Neuronal stem cell (in vitro differentiated cells): ENCODE data around the gene ARFRP1.

ENCODE experiments used
- DNase-seq: peaks from one replicate; pipeline ENCODE4 v3.0.0-alpha.2; 2013; ENCODE audit warnings: low spot score
- H2AFZ ChIP-seq: one replicate; pipeline ENCODE4 v1.6.1; 2013; ENCODE audit warnings: mild to moderate bottlenecking, low read length, inconsistent platforms
- H2AK5ac ChIP-seq: 2 replicates; pipeline ENCODE4 v1.6.1; 2013; ENCODE audit warnings: low read depth, mild to moderate bottlenecking, inconsistent platforms, low read length, moderate library complexity, mixed read lengths
- H2BK120ac ChIP-seq: 2 replicates; pipeline ENCODE4 v1.6.1; 2013; ENCODE audit warnings: low read depth, mild to moderate bottlenecking, inconsistent platforms, low read length, moderate library complexity, mixed read lengths
- H2BK12ac ChIP-seq: one replicate; pipeline ENCODE4 v1.6.1; 2013; ENCODE audit warnings: low read length, inconsistent platforms
- H2BK15ac ChIP-seq: 2 replicates; pipeline ENCODE4 v1.6.1; 2013; ENCODE audit warnings: mild to moderate bottlenecking, low read length, inconsistent platforms, mixed read lengths
- H2BK5ac ChIP-seq: one replicate; pipeline ENCODE4 v1.6.1; 2013; ENCODE audit warnings: inconsistent platforms, mild to moderate bottlenecking, low read length, moderate library complexity
- H3K14ac ChIP-seq: one replicate; pipeline ENCODE4 v1.6.1; 2013; ENCODE audit warnings: low read length, inconsistent platforms
- H3K18ac ChIP-seq: 2 replicates; pipeline ENCODE4 v1.6.1; 2013; ENCODE audit warnings: low read length, inconsistent platforms
- H3K23ac ChIP-seq: 2 replicates; pipeline ENCODE4 v1.6.1; 2013; ENCODE audit warnings: low read depth, mild to moderate bottlenecking, mixed read lengths, low read length, inconsistent platforms; ENCODE audit not compliant: poor library complexity
- H3K27ac ChIP-seq: replicated peaks from 3 replicates; pipeline ENCODE4 v1.5.1; 2013; ENCODE audit warnings: low read length, inconsistent platforms
- H3K27me3 ChIP-seq, 3 experiments: 2 replicates each; pipeline ENCODE4 v1.6.1; 2013; ENCODE audit warnings: low read length in 3 of 3, mild to moderate bottlenecking in 2 of 3, inconsistent platforms in 1 of 3, low read depth in 1 of 3, mixed read lengths in 1 of 3, moderate library complexity in 1 of 3; ENCODE audit not compliant: control insufficient read depth in 3 of 3, insufficient read depth in 3 of 3
- H3K36me3 ChIP-seq, 2 donors: replicated peaks in 1 of 2; 2 replicates each; pipeline ENCODE4 v1.6.1; 2013; ENCODE audit warnings: low read length in 2 of 2; ENCODE audit not compliant: control insufficient read depth in 2 of 2, insufficient read depth in 2 of 2
- H3K4ac ChIP-seq: 2 replicates; pipeline ENCODE4 v1.6.1; 2013; ENCODE audit warnings: inconsistent platforms, mild to moderate bottlenecking, low read length, moderate library complexity
- H3K4me1 ChIP-seq, 2 donors: 1 replicate in 1 of 2; 2 replicates in 1 of 2; pipeline ENCODE4 v1.6.1; 2013; ENCODE audit warnings: low read length in 2 of 2, low read depth in 1 of 2; ENCODE audit not compliant: control insufficient read depth in 2 of 2, insufficient read depth in 1 of 2
- H3K4me2 ChIP-seq: one replicate; pipeline ENCODE4 v1.6.1; 2013; ENCODE audit warnings: mild to moderate bottlenecking, low read length, inconsistent platforms; ENCODE audit not compliant: insufficient read depth, poor library complexity, severe bottlenecking
- H3K4me3 ChIP-seq, 2 donors: 2 replicates each; pipeline ENCODE4 v1.5.1; 2013; ENCODE audit warnings: low read length in 2 of 2, mild to moderate bottlenecking in 2 of 2, inconsistent platforms in 1 of 2, moderate library complexity in 1 of 2
- H3K79me1 ChIP-seq: one replicate; pipeline ENCODE4 v1.6.1; 2013; ENCODE audit warnings: low read depth, mild to moderate bottlenecking, inconsistent platforms, low read length, moderate library complexity
- H3K9ac ChIP-seq: one replicate; pipeline ENCODE4 v1.6.1; 2013; ENCODE audit warnings: mild to moderate bottlenecking, low read depth, low read length, inconsistent platforms; ENCODE audit not compliant: poor library complexity
- H3K9me3 ChIP-seq, 2 donors: replicated peaks in 1 of 2; 2 replicates each; pipeline versions ENCODE3 to v1.6.1; 2013; ENCODE audit warnings: low read length in 2 of 2, mild to moderate bottlenecking in 2 of 2, inconsistent platforms in 1 of 2, low read depth in 1 of 2, mixed read lengths in 1 of 2, moderate library complexity in 1 of 2; ENCODE audit not compliant: control insufficient read depth in 2 of 2, insufficient read depth in 1 of 2
- H4K8ac ChIP-seq: one replicate; pipeline ENCODE4 v1.6.1; 2013; ENCODE audit warnings: low read depth, mild to moderate bottlenecking, inconsistent platforms, low read length, moderate library complexity
- H4K91ac ChIP-seq: one replicate; pipeline ENCODE4 v1.6.1; 2013; ENCODE audit warnings: low read length, low read depth, mild to moderate bottlenecking, inconsistent platforms; ENCODE audit not compliant: poor library complexity
- whole genome bisulfite sequencing, 2 donors: extraction: QIAGEN DNeasy Blood & Tissue Kit; methylation state at CpG; one replicate each; pipeline ENCODE4 v1.1.7; 2013; ENCODE audit warnings: missing lambda C conversion rate in 2 of 2, mixed read lengths in 1 of 2; ENCODE audit not compliant: insufficient read length in 2 of 2, insufficient replicate concordance in 1 of 2; ENCODE audit errors: extremely low coverage in 2 of 2; 5-methylcytosine and 5-hydroxymethylcytosine counted together

Gene ARFRP1

GRCh38 chr20:63745961-63746731, 38.4 kb upstream of the ARFRP1 start:
- Histone ChIP-seq H2BK15ac (no peak overlapping the region), H3K4me2 (no peak overlapping the region), H3K9ac (no peak overlapping the region), H3K9me3 (no peaks in the 10 kb centered on the region), H3K4me1 (peaks cover 9 to 12% of the 10 kb centered on the region in 2 donors), H2BK5ac (peak overlapping the region; percentile 13), H3K79me1 (peaks cover 13% of the 10 kb centered on the region), H2AK5ac (peak overlapping the region; percentile 28), H3K36me3 (peaks cover 10 to 69% of the 10 kb centered on the region in 2 donors), H4K8ac (peak overlapping the region; percentile 82), H3K4ac (no peak overlapping the region), H3K18ac (no peak overlapping the region), H3K14ac (no peak overlapping the region), H2BK120ac (no peak overlapping the region), H3K23ac (peak overlapping the region; percentile 85), H3K27me3 (no peaks in the 10 kb centered on the region), H2AFZ (no peak overlapping the region), H4K91ac (no peak overlapping the region), H3K27ac (no peak overlapping the region), H2BK12ac (peak overlapping the region; percentile 22), H3K4me3 (no peak overlapping the region)
- DNase-seq: no peak
- no CpG with 5 or more reads among the region's 26 CpGs for WGBS, 2 donors

GRCh38 chr20:63745424-63745805, 37.6 kb upstream of the ARFRP1 start:
- H2BK15ac ChIP-seq: no peak overlapping the region
- H3K9ac ChIP-seq: peak overlapping the region; percentile 77
- H3K4me1 ChIP-seq: peaks cover 6 to 7% of the 10 kb centered on the region in 2 donors
- H3K9me3 ChIP-seq: no peaks in the 10 kb centered on the region
- no peak overlapping the region for H4K8ac ChIP-seq
- H2BK120ac ChIP-seq: no peak overlapping the region
- peak overlapping the region; percentile 38 for H3K14ac ChIP-seq
- H3K27me3 ChIP-seq: no peaks in the 10 kb centered on the region
- no peak for DNase-seq
- H3K36me3 ChIP-seq: peaks cover 10 to 69% of the 10 kb centered on the region in 2 donors
- WGBS, 2 donors: no CpG with 5 or more reads among the region's 15 CpGs
- peak overlapping the region; percentile 11 for H3K4ac ChIP-seq
- H2AK5ac ChIP-seq: peak overlapping the region; percentile 37
- H2BK12ac ChIP-seq: no peak overlapping the region
- no peak overlapping the region for H3K4me2 ChIP-seq
- H4K91ac ChIP-seq: no peak overlapping the region
- no peak overlapping the region for H2BK5ac ChIP-seq
- H2AFZ ChIP-seq: no peak overlapping the region
- H3K79me1 ChIP-seq: peaks cover 17% of the 10 kb centered on the region
- H3K18ac ChIP-seq: peak overlapping the region; percentile 64
- H3K23ac ChIP-seq: peak overlapping the region; percentile 85
- no peak overlapping the region for H3K27ac ChIP-seq
- H3K4me3 ChIP-seq: no peak overlapping the region

DNA sequence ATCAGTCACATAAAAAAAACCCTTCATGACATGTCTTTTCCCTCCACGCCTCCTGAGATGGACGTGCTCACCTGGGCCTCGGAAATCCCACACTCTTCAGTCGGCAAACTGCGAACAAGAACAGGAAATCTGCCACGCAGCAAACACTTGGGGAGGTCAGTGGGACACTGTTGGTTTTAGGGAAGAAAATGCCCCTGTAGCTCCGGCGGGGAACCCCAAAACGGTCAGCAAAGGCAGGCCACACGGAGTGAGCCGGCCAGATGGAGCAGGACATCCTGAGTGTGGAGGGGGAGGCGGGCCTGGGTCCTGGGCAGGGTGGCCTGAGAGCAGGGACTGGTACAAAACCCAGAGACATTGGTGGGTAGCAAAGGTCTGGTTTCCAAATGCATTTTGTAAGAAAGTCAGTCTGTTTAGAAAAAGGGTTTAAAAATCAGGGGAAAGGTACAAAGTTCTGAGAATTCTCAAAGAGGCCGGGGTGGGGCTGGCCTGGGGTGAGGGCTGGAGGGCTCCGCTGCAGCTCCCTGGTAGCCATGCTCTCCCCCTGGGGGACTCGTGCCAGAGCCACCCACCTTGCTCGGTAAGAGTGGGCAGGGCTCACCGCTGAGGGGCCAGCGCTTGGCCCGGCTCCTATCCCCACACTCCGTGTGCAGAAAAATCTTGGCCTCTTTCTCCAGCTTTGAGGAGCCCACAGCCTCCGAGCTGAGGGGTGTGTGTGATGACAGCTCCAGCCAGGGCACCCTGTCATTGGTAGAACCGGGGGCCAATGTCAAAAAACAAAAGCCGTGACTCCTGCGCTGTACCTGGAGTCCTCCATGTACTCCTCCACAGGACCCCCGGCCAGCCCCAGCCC, 37.0 kb upstream of the ARFRP1 start:
- H2BK15ac ChIP-seq: no peak overlapping the region
- no peak overlapping the region for H4K91ac ChIP-seq
- peaks cover 17% of the 10 kb centered on the region for H3K79me1 ChIP-seq
- H3K4me3 ChIP-seq: no peak overlapping the region
- peaks cover 6 to 7% of the 10 kb centered on the region in 2 donors for H3K4me1 ChIP-seq
- no peak overlapping the region for H3K4ac ChIP-seq
- WGBS, 2 donors: no CpG with 5 or more reads among the region's 25 CpGs
- no peak overlapping the region for H2BK12ac ChIP-seq
- no peak overlapping the region for H3K9ac ChIP-seq
- no peak overlapping the region for H2BK120ac ChIP-seq
- H2AFZ ChIP-seq: no peak overlapping the region
- H2AK5ac ChIP-seq: peak overlapping the region; percentile 37
- no peaks in the 10 kb centered on the region for H3K9me3 ChIP-seq
- no peaks in the 10 kb centered on the region for H3K27me3 ChIP-seq
- no peak overlapping the region for H3K4me2 ChIP-seq
- peaks cover 10 to 63% of the 10 kb centered on the region in 2 donors for H3K36me3 ChIP-seq
- H3K18ac ChIP-seq: no peak overlapping the region
- no peak overlapping the region for H3K27ac ChIP-seq
- no peak overlapping the region for H2BK5ac ChIP-seq
- DNase-seq: no peak
- H3K23ac ChIP-seq: peak overlapping the region; percentile 85
- peak overlapping the region; percentile 56 for H3K14ac ChIP-seq
- no peak overlapping the region for H4K8ac ChIP-seq

GRCh38 chr20:63744158-63744557, 36.4 kb upstream of the ARFRP1 start:
- H4K91ac ChIP-seq: no peak overlapping the region
- H3K4me3 ChIP-seq: no peak overlapping the region
- no peak overlapping the region for H3K18ac ChIP-seq
- no peak overlapping the region for H2BK15ac ChIP-seq
- H3K4me2 ChIP-seq: no peak overlapping the region
- no peak overlapping the region for H3K4ac ChIP-seq
- H2BK5ac ChIP-seq: no peak overlapping the region
- no peak overlapping the region for H3K23ac ChIP-seq
- H3K36me3 ChIP-seq: peaks cover 10 to 60% of the 10 kb centered on the region in 2 donors
- H3K27ac ChIP-seq: no peak overlapping the region
- no CpG with 5 or more reads among the region's 4 CpGs for WGBS, 2 donors
- no peak overlapping the region for H2BK12ac ChIP-seq
- DNase-seq: no peak
- H3K9me3 ChIP-seq: no peaks in the 10 kb centered on the region
- H2AK5ac ChIP-seq: no peak overlapping the region
- H3K9ac ChIP-seq: no peak overlapping the region
- H3K4me1 ChIP-seq: peaks cover 6 to 7% of the 10 kb centered on the region in 2 donors
- no peak overlapping the region for H2AFZ ChIP-seq
- no peak overlapping the region for H2BK120ac ChIP-seq
- H3K27me3 ChIP-seq: no peaks in the 10 kb centered on the region
- no peak overlapping the region for H4K8ac ChIP-seq
- peaks cover 17% of the 10 kb centered on the region for H3K79me1 ChIP-seq
- no peak overlapping the region for H3K14ac ChIP-seq
